IPS DF 4.7 (cell line): ENCODE measurements around the gene FBLN7.

Source experiments
- DNase-seq: peaks from one replicate; pipeline ENCODE4 v3.0.0-alpha.2; 2013; ENCODE audit warnings: low spot score; ENCODE audit errors: extremely low read depth

The FBLN7 gene

DNA sequence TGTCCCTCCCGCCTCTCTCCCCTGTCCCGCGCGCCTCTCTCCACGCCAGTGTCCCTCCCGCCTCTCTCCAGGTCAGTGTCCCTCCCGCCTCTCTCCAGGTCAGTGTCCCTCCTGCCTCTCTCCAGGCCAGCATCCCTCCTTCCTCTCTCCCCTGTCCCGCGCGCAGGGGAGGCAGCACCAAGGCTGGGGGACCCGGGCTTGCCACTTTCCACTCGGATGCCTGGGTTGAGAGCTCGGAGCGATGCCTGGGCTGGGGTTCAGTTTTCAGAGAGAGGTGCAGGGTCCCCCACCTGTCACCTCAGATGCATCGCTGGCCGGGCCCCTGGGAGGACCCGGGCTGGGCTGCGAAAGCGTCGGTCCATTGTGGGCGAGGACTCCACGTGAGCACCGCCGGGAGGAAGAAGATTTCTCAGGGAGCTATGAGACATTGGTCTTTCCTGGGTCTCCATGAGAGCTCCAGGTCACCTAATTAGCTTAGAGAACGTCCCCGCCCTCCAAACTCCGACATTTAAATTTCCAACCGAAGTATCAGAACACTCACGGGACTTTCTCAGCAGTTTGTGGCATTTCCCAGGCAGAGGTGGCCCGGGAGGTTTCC is 2.1 kb downstream of the FBLN7 start:
- no peak for DNase-seq

DNA sequence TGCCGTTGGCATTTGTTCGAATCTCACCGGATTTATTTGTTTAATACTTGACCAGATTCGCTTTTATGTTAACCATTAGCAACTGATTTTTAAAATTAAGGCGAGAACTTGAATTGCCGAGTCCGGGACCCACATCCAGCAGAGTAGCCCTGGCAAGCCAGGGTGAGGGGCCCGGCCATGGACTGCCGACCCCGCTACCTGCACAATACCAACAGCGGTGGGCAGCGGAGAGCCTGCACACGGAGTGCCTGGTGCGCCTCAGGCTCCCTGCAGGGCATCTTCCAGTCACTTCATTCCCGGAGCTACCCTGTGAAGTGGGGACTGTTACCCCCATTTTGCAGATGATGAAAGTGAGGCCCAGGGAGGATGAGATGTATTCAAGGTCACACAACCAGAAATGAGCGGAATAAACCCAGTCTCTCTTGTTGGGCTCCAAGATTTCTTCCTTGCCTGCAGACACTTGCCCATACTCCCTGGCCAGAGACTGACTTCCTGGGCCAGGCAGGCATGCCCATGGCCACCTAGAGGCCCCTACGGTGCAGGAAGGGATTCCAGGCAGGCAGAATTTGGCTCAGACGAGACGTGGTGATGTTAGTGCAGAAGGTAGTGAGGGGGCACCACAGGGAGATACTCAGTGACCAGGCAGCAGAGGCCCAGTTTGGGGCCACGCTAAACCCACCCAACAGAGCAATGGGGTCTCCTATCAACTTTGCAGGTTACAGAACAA is 2.9 kb downstream of the FBLN7 start:
- no peak for DNase-seq

DNA sequence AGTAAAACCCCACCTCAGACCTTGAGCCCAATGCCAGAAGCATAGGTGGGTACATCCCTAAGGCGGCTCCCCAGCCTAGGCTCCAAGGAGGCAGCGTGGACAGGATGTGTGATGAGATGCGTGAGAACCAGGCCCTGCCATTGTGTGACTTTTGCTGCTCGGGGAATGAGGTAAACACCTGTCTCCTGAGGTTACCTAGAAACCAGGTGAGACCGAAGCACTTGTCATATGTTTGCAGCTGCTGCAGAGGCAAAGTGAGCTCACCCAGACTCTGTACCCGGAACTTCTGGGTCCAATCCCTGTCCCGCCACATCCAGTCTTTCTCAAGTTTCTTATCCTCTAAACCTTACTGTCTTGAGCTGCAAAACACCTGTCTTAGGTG is 3.4 kb downstream of the FBLN7 start:
- DNase-seq: no peak

DNA sequence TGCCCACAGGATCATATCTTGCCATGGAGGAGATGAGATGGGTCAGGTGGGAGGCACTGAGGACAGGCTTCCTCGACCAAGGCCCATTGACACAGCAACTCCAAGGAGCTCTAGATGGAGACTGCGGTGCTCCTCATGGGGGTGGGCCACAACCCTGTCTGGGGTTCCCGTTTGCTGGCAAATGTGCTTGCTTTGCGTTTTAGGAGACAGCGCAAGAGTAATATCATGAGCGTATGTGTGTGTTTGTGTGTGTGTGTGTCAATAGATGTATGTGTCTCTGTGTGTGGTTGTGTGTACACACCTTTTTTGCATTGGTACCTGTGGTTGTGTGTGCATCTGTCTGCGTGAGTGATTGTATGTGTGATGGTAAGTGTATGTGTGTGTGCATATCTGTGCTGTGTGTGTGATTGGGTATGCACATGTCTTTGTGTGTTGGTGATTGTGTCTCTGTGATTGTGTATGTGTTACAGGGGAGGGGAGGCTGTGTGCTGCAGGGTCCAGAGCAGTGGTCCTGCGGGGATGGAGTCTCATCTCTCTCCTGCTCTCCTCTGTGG is 4.4 kb downstream of the FBLN7 start:
- DNase-seq: no peak

DNA sequence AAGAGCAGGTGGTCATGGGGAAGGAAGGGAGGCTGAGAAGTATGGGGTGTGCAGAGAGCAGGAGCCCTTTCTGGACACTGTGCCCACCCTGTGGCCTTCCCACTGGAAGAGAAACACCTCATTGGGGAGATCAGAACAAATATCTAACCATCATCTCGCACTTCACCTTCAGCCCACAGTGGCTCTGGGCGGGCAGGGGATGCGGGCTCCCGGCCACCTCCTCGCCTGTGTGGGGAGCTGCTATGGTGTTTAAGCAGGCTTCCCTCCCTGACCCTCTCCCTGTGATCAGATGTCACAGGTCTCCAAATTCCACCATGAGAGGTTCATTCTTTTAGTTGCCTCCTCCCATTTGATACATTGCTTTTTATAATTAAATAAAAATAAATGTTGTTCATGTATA is 5.0 kb downstream of the FBLN7 start:
- DNase-seq: no peak

DNA sequence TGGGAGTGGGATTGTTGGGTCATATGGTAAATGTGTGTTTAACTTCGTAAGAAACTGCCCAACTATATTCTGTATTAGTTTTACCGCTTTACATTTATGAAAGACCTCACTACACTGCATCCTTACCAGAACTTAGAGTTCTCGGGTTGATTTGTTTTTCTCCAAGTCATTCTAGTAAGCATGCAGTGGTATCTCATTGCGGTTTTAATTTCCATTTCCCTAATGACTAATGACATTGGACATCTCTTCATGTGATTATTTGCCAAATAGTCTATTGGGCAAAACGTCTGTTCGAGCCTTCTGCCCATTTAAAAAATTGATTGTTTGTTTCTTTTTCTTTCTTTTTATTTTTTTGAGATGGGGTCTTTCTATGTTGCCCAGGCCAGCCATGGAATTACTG is 6.8 kb downstream of the FBLN7 start:
- DNase-seq: no peak

DNA sequence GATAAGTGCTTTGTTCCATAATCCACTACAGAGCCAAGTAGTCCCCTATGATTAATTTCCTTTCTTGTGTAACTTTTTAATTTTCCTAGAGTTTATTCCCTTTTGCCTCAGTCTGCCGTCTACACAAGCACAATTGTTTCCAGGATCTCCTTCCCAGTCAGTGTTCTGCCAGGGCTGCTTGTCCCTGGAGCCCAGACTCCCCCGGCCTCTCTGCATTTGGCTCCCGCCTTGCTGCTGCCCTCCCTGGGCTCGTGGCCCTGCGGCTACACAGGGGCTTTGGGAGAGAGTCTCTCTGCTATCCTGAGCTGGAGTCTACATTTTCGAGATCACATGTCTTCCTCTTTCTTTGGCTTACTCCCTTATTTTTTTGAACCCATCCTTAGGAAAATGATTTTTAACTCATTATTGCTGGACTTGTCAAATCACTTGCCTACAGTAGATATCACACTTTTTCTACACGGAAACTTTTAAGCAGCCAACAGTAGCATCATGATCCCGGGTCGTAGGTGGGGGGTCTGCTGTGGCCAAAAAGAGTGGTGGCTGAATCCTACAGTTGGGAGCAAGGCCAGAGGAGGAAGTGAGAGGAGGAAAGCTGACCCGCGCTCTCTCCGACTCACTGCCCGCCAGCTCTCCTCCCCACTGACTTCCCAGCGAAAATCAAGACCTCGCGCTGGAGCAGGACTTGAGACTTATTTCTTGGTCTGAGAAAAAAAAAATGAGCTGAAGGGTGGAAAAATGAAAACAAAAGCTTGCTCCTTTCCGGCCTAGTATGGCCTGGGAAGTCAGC is 9.4 kb downstream of the FBLN7 start:
- no peak for DNase-seq

DNA sequence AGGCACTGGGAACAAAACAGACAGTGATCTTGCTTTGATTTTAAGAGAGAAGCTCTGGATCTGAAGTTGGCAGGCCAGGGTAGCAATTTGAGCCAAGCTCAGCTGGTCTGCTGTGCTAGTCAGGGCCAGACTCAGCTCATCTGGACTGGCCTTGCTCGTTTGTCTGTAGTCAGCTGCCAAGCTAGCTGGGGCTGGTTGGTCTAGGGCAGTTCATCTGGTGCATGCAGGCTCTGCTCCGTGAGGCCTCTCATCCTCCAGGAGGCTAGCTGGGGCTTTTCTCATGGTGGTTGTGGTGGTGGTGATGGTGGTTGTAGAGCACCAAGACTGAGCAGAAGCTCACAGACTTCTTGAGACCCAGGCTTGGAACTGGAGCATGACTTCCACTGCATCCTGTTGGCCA is 10.3 kb downstream of the FBLN7 start:
- DNase-seq: no peak

DNA sequence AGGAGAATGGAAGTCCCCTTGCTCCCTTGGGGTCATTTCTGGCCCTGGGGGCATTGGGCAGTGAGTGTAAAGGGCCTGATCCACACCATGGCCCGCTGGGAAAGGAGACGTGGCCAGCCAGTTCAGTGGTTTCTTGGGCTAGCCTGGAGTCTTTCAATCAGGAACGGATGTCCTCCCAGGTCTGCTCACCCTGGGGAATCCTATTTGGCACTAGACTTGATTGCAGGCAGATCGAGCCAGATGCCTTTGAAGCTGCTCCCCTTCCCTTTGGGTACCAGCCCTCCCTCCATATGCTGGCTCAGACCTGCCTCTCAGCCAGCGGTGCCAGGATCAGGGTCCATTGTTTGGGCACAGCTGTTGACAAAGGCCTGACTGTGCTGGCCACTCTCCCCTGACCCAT is 11.0 kb downstream of the FBLN7 start:
- DNase-seq: no peak

DNA sequence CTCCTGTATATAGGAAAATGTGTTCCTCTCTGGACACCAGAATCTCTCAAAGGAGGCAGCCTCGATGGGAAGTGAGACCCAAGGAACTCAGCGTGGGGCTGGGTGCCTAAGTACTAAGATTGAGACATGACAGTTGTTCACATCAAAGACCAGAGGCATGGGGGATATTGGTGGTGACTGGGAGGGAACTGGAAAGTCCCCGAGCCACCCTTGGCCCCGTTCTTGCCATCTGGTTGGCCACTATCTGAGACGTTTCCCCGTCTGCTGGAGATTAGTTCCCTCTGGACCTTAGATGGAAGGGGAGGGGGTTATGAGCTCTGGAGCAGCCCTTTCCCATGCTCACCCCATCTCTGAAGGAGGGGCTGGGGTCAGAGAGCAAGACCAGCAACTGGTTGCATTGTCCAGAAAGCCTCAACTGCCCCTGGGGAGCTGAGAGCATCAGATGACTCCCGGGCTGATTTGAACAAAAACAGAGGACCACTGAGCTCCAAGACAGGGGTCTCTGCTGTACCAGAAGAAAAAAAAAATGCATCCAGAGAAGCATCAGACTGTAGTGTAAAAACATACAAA is 11.8 kb downstream of the FBLN7 start:
- no peak for DNase-seq

DNA sequence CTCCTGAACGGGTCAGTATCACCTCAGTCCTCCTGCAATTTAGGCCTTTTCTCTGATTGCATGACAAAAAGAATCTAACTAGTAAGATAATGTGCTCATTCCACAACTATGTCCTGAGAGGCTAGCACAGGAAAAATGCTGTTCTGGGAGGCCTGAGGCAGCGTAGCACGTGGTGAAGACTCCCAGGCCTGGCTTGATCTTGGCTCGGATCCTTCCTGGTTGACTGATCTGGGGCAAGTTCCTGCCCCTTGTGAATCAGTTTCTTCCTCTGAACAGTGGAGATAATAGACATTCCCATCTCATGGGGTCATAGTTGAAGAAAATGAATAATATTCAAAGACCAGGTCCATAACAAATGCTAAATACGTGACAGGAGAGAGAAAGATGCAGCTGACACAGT is 12.3 kb downstream of the FBLN7 start:
- DNase-seq: no peak

DNA sequence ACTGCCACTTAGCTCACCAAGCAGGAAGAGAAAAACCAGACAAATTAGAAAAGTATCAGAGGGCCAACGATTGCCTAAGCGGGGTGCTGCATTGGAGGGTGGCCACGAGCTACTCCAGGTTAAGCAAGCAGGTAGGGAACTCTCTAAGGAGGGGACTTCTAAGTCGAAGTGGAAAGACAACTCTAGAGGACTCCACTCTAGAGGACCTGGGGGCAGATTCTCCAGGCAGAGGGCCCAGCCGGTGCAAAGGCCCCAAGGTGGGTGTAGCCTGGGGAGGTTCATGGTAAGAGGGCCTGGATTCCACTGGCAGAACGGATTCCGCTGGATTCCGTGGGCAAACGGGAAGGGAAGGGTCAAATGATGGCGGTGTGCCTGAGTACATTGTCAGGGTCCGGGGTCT is 12.7 kb downstream of the FBLN7 start:
- no peak for DNase-seq

DNA sequence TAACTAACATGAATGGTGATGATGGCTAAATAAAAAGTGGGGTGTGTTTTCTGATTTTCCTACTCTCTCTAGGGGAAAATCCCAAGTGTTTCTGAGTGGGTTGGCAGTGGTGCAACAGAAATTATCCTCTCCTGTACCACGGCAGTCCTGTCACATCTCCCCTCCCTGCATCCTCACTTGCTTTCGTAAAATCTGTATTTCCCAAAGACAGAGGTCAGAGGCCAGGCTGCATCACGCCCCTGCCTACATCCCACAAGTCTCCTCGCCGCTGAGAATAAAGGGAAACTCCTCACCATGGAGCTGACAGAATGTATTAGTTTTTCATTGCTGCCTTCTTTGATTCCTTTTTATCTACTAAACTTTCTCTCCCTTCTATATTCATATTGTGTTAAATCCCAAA is 13.1 kb downstream of the FBLN7 start:
- DNase-seq: no peak

DNA sequence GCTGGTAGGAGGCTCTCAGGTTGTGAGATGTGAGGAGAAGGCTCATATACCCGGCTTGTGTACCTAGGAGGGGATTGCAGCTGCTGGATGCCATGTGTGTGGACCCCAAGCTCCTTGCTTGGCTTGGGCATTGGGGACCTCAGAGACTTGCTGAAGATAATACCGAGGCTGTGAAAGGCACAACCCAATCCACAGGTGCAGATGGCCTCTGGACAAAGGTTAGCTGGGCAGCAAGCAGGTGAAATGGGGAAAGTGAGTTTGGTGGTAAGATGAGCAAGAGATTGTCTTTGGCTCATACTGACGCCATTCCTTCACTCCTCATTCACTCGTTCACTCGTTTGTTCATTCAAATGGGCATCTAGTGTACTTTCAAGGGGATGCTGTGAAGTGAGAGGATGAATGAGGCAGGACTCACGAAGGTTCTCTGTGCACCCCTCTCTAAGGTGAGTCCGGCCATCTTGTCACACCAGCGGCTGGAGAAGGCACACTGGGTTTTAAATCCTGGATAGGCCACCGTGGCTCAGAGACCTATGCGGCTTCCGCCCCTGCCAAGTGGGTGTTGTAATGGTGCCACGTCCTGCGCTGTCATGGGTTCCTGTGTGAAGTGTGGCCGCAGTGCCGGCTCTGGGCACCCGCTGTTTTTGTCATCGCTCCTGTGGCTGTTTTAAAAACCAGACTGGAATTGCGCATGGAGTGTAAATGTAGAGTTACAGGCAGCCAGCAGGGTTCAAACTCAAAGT is 13.7 kb downstream of the FBLN7 start:
- DNase-seq: no peak

DNA sequence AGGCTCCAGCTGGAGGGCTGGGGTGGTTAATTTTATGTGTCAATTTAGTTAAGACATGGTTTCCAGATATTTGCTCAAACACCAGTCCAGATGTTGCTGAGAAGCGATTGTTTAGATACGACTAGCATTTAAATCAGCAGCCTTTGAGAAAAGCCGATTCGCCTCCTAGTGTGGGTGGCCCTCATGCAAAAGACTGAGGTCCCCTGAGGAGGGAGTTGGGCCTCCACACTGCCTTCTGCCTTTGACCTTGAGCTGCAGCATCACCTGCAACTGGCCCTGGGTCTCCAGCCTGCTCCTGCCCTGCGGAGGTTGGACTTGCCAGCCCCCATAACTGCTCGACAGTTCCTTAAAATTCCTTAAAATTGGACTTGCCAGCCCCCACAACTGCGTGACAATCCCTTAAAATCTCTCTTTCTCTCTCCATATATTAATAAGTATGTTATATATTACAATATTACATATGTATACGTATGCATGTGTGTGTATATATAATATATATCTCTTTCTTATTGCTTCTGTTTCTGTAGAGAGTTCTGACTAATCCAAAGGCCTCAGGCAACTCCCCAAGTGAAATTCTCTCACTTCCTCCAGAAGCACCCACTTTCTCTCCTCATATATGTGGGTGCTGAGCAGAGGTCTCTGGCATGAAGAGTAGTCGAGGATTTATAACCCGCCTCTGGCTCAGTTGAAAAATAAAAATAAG is 14.4 kb downstream of the FBLN7 start:
- no peak for DNase-seq

DNA sequence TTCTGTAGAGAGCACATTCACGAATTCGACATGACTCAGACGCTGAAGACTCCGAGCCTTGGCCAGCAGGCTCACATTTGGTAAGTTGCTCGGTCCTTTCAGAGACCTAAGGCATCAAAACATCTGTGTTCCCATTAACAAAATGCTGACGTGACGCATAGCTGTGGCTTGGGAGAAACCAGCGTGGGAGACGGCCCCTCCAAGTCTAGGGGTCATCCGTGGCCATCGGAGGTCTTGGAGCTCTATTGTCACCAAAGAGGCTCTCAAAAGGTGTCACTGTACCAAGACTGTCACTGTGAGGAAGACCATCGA is 14.9 kb downstream of the FBLN7 start:
- no peak for DNase-seq

DNA sequence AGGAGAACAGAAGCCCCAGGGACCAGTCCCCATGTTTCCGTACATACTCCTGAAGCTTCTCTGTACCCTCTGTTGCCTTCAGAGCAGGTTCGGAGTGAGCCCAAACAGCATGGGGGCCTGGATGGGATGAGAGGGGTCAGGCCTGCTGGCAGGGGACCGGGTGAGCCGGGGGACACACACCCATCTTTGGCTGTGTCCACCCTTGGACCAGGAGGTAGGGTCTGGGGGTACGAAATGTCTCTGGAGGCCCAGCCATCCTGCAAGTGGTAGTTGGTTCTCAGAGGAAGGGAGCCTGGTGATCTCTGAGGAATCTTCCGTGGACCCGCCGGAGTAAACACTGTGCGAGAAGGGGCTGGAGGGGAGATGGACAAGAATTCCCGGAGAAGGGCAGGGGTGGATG is 15.3 kb downstream of the FBLN7 start:
- no peak for DNase-seq

DNA sequence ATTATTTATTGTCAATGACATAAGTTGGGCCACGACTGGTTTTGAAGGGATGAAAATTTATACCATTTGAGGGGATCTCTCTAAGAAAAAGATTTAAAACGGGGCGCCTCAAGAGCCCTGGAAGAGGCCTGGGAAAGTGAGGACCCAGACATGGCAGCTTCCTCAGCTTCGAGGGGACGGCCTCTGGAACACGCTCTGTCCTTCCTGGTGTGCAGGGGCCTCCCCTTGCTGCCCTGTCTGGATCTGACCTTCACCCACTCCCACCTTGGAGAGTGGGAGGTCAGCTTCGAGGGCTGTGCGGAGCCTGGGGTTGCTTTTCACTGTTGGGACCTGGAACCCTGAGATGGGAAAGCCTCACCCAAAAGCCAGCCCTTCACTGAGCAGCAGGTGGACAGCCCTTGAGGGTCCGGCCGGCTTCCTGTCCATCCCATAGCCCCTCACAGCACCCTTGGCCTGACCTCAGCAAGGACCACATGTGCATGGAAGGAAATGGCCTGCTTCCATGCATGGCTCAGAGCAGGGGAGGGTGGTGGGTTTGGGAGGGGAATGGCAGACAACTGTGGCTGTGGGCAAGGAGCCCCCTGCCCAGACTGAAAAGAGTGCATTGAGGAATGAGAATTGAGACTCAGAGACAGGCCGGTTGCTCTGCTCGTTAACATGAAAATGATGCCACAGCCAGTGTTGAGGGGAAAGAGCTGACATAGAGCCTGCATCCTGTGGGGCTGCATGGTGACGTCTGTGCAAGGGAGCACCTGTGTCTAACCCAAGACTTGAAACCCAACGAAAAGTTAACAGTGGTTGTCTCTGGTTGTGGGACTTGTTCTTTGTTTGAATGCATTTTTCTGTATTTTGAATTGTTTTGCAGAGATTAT is 16.3 kb downstream of the FBLN7 start:
- DNase-seq: no peak

DNA sequence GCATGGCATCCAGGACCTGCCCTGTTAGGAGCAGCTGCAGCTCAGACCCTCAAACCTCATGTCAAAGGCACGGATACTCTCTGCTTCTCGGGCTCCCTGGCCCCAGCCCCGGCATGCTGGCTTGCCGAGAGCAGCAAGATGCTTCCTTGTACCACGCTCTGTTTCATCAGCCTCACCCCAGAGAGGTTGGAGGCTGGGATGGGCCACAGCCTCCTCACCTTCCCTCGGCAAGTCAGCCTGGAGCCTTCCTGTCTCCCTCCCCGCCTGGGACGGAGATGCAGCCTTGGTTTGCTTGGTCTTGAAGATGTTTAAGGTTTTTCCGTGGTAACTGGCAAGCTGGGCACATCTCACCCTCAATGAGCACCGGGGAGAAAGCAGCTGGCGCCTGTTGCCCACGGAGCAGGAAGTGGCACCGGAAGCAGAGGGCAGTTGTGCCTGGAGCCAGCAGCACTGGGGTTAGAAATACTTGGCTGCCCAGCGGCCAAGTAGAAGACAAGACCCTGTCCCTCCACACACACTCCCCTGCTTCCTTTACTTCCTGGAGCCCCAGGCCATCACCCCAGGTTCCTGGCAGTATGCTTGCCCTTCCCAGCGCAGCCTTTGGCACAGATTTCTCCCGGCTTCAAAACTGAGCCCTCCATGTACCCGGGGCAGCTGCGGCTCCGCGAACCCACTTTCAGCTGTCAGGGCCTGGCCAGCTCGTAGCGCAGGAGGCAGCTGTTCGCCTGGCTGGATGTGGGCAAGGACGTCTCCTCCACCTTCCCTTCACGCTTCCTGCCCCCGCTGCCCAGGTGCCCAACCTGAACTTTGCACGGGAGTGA is 17.4 kb downstream of the FBLN7 start:
- DNase-seq: no peak
